Vagina (tissue), 2 donors: Measurements from ENCODE around the gene TGFBRAP1.

Source experiments
- CTCF ChIP-seq, 3 experiments: fragments of 450-650 bp in 2 of 3; fragments of 200-600 bp in 1 of 3; sonication (generic) in 1 of 3; IDR thresholded peaks; one replicate each; pipeline ENCODE4 v1.5.1; 2017 to 2019; ENCODE audit warnings: antibody characterized with exemption in 3 of 3, mild to moderate bottlenecking in 2 of 3, moderate library complexity in 2 of 3
- POLR2A ChIP-seq, 2 donors: fragments of 450-650 bp; IDR thresholded peaks; one replicate each; pipeline ENCODE4 v1.6.1; 2017; ENCODE audit warnings: antibody characterized with exemption in 2 of 2, mild to moderate bottlenecking in 2 of 2, moderate library complexity in 2 of 2
- POLR2AphosphoS5 ChIP-seq, 2 donors: sonication (generic); formaldehyde crosslinking; IDR thresholded peaks; one replicate each; pipeline ENCODE4 v1.9.0; 2017; ENCODE audit warnings: antibody characterized with exemption in 2 of 2, mild to moderate bottlenecking in 2 of 2, low read depth in 1 of 2; ENCODE audit not compliant: insufficient read depth in 1 of 2

- TF ChIP-seq CTCF (IDR thresholded peaks at IDR 0.05) (no peak), POLR2A (IDR thresholded peaks at IDR 0.05) (no peak), POLR2AphosphoS5 (IDR thresholded peaks at IDR 0.05; ENCODE audit: insufficient read depth in 1 of 2, low read depth in 1 of 2) (no peak)
Measured at GRCh38 chr2:105368759-105369408, 39.3 kb upstream of the TGFBRAP1 start.
